Stimulated activated CD4-positive, alpha-beta T cell treated with anti-CD3 and anti-CD28 coated beads, TNF-alpha, amount 100 ng/mL, for 1 hour (primary cell): ENCODE measurements around the gene TMEM82.
A peak's percentile ranks its signal among the peaks of the same experiment; 100 is the strongest.

Source experiments
- DNase-seq, 3 donors: peaks; one replicate each; pipeline ENCODE4 v3.0.0-alpha.2; 2020; ENCODE audit warnings: low read depth in 3 of 3, low spot score in 1 of 3

Gene TMEM82

DNA sequence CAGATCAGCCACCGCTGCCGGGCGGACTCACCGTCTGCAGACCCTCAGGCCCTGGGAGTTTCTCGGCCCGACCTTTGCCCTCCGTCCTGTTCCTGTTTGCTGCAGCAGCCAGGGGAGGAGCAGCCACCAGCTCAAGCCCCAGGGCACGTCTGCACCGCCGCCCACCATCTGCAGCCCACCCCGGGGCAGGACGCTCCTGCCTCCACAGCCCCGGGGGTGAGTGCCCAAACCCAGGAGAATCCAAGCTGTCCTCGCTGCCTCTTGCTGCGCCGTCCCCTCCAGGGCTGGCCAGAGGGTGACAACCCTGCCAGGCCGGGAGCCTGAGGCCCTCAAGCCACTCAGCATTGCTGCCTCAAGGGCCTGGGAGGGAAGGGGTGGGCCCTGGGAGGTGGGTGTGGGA lies 7.4 kb upstream of the TMEM82 start:
- DNase-seq = no peak

DNA sequence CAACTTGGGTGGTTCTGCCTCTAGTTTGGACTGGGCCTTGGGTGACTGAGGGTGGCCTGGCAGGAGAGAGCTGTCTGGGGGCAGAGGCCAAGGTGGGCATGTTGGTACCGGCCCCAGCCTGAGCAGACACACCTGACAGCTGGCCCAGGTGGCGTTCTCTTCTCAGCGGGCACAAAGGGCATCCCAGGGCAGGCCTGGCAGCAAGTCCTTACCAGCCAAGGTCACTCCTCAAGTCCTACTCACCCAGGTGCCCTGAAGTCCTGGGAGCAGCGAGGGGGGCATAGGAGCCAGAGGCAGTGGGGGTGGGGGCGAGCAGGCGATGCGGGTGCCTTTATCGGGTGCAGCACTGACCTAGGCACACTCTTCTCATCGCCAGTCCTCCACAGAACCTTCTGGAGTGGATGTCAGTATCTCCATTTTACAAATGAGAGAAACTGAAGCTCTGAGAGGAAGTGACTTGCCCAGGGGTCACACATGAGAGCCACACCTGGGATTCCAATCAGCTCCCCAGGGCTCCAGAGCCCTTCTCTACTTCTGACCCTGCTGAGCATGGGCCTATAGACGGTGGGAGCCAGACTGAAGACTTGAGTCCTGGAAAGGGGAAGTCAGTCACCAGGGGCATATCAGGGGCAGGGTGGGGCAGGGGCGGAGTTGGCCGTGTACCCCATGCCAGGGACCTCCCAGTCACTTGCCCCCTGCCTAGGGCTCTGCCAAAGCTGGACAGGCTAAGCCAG lies 6.8 kb upstream of the TMEM82 start:
- no peak for DNase-seq

GRCh38 chr1:15736038-15736891 lies 6.0 kb upstream of the TMEM82 start, which contains the start of gene SLC25A34:
Gene SLC25A34 (plus strand): TSS chr1:15736258. CDS start chr1:15736486, 228 bp downstream.
- no peak for DNase-seq

DNA sequence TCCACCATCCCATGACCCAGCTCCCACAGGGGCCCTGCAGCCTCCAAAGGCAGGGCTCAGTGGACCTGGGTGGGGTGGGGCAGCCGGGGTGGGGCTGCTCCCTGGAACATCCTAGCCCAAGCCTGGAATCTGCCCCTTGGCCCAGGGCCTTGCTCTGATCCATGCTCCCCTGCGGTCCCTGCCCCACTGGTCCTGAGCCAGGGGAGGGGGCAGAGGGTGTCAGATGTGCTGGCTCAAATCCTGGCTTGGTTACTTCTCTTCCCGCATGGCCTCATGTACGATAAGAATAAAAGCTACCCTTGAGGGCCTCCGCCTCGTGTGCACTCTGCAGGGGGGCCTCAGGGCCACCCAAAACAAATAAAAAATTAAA lies 5.4 kb upstream of the TMEM82 start:
- no peak for DNase-seq

DNA sequence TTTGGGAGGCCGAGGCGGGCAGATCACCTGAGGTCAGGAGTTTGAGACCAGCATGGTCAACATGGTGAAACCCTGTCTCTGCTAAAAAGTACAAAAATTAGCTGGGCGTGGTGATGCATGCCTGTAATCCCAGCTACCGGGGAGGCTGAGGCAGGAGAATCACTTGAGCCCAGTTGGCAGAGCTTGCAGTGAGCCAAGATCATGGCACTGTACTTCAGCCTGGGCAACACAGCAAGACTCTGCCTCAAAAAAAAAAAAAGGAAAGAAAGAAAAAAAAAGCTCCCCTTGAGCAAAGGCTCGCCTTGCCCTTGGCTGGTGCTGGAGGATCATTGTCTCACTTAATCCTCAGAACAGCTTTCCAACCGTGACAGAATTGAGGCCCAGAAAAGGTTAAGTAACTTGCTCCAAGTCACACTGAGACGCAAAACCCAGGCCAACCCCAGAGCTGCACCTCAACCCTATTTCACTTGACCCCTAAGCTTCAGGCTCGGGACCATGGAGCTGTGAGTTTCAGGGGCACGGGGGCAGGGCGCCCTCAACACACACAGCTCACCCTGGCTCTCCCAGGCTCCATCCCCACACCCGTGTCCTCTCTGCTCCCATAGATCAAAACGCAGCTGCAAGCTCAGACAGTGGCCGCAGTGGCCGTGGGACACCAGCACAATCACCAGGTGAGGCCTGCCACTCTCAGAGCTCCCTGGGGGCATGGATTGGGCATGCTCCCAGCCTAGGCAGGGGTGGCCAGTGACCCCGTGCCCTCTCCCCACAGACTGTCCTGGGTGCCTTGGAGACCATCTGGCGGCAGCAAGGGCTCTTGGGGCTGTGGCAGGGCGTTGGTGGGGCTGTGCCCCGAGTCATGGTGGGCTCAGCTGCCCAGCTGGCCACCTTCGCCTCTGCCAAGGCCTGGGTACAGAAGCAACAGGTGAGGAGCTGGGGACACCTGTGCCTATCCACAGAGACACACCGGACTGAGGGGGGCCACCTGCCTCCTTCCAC lies 4.7 kb upstream of the TMEM82 start:
- DNase-seq = no peak

DNA sequence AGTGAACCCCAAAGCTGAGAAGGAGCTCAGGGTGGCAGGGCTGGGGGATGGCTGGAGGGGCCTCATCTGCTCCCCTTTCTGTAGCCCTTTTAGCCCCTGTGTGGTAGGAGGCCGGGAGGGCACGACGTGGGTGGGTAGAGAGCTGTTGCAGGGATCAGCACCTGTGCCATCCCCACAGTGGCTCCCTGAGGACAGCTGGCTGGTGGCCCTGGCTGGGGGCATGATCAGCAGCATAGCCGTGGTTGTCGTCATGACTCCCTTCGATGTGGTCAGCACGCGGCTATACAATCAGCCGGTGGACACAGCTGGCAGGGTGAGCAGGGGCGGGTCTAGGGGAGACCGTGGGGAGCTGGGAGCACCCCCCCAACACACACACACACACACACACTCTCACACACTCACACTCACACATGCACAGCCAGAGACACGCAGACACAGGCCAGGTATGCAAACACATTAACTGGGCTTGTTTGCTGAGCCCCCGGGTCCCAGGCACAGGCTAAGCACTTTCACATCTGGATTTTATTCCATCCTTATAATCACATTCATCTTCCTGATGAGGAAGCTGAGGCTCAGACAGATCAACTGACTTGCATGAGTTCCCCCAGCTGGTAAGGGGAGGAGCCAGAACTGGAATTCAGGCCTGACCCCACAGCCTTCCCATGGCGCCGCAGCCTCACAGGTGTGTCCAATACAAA lies 3.7 kb upstream of the TMEM82 start:
- DNase-seq = no peak

DNA sequence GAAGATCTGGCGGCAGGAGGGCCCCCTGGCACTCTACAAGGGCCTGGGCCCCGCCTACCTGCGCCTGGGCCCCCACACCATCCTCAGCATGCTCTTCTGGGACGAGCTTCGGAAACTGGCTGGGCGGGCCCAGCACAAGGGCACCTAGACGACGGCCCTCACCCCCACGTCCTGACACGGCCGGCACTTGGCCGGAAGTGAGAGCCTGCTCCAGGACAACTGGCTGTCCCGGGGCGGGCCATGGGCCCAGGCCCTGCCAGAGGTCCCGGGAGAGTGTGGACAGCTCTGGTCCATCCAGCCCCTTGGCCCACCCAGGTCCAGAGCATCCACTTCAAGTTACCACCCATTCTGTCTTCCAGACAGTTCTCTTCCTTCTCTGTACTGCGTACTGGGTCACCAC lies 3.0 kb upstream of the TMEM82 start:
- no peak for DNase-seq

DNA sequence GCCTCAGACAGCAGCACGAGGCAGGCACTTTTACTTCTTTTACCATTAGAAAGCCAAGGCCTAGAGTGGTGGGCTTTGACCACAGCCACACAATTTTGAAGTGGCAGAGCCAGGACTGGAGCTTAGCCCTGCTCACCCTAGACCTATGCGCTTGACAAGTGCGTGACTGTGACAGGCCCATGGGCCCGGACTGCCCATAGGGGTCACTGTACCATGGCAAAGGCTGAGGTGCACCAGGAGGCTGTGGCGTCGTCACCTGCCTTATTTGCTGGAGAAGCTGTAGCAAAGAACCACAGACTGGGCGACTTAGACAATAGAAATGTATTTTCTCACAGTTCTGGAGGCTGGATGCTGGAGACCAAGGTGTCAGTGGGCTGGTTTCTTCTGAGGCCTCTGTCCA lies 2.6 kb upstream of the TMEM82 start:
- no peak for DNase-seq

- peak; percentile 18 to 42 (median 35) for DNase-seq
Observed at GRCh38 chr1:15740924-15741850, 1.1 kb upstream of the TMEM82 start.

DNA sequence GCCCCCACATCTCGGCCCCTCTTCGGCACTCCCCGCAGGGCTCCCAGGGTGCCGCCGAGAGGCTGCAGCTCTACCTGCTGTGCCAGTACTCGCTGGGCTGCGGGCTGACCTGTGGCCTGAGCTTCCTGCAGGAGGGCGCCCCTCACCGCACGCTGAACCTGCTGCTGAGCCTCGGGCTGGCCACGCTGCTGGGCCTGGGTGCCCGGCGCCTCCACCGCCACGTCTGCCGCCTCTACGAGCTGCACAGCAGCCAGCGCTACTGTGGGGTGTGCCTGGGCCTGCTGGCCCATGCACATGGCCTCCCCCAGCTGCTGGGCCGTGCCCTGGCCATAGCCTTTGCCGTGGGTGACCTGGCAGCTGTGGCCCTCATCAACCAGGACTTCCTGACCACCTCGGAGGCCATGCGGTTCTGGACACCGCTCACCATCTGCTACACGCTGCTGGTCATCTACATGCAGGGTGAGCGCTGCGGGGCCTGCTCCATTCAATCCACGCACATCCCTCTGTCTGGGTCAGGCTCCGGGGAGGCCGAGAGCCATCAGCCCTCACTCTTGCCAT lies 1.9 kb downstream of the TMEM82 start:
- no peak for DNase-seq

- DNase-seq = no peak
Observed at GRCh38 chr1:15747378-15747777, 5.1 kb downstream of the TMEM82 start.

- DNase-seq = no peak
Observed at GRCh38 chr1:15748264-15748663, 6.0 kb downstream of the TMEM82 start.

DNA sequence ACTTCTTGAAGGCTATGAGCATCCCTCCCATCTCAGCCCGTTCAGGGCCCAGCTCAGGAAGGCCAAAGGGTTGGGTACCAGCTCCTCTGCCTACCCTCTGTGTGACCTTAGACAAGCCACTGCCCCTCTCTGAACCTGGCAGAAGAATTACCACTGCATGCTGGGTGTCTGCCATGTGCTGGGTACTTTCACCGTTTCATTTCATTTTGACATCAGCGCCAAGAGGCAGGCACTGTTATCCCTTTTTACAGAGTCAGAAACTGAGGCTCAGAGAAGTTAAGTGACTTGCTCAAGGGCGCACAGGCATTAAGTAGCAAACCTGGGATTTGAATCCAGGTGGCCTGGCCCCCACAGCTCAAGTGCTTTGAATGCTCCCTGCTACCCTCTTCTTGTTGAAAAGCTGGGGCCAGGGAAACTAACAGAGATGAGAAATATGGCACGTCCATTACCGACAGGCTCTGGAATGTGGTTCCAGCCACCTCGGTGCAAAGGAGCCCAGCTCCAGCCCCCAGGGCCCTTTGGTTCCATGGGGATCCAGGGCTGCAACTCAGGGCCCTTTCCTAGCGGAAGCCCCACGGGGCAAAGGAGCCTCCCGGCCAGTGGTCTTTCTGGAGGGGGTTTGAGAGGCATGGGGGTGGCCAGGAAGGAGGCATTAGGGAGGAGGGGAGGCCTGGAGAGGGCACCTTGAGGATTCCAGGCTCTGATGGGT lies 6.5 kb downstream of the TMEM82 start:
- no peak for DNase-seq

DNA sequence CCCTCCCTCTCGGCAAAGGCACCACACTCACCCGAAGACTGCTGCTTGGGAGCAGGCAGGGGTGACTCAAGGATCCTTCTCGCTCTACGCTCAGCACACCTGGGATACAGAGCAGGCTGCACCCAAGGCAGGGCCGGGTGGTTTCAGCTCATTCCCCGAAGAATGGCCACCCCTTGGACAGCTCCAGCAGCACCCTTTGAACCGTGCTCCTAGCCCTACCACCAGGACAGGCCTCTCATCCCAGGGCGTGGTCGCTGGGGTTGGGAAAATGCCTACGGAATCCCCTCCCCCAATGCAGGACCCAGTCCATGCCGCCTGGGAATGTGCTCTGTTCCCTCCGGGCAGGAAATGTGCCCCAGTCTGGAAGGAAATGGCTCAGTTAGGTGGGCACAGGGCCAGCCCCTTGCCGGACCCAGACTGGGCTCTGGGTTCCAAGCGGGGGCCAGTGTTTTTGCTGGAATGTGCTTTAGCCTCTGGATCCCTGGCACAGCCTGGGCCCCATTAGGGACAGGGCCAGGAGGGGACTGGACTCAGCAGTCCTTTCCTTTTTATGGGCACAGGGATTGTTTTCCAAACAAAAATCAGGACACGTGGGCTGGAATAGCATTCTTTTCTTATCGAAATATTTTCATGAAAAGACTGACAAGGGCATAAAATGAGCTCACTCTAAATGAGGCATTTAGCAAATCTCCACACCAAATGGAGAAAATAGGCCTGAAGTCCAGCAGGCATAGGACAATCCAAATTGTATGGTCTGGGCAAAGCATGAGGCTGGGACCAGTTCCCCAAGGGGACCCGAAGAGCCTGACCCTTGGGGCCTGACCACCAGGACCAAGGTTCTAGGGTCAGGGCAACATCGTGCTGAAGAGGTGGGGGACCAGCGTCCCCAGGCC lies 7.3 kb downstream of the TMEM82 start:
- no peak for DNase-seq

- DNase-seq = no peak
Observed at GRCh38 chr1:15750924-15751323, 8.6 kb downstream of the TMEM82 start.

- DNase-seq = no peak
Observed at GRCh38 chr1:15751717-15752116, 9.4 kb downstream of the TMEM82 start.

GRCh38 chr1:15753776-15754175 lies 11.5 kb downstream of the TMEM82 start:
- DNase-seq = no peak
